ENCODE data around the gene PEMT. TPM values are rescaled to one million over a fixed set of nuclear protein-coding genes. Genes with fewer than 3 reads are reported as not detected.
A peak's percentile ranks its signal among the peaks of the same experiment; 100 is the strongest.

The PEMT gene
- total and polyA plus RNA-seq, 2 donors from 2014 or later = 36.8 to 52.1 TPM

GRCh38 chr17:17605729-17606088 lies 14.2 kb upstream of the PEMT start:
- H3K9me3 ChIP-seq (ENCODE audit: control insufficient read depth in 2 of 3, insufficient read depth in 1 of 3, low read length in 3 of 3) = no peaks in the 10 kb centered on the region
- H3K4me3 ChIP-seq (ENCODE audit: low read length in 3 of 3) = no peak overlapping the region
- no peaks in the 10 kb centered on the region for H3K4me1 ChIP-seq (ENCODE audit: control insufficient read depth in 2 of 3, insufficient read depth in 2 of 3, low read depth in 1 of 3, low read length in 3 of 3)
- FAIRE-seq (no peak), DNase-seq (no peak)
- no peaks in the 10 kb centered on the region for H3K36me3 ChIP-seq (ENCODE audit: control insufficient read depth in 2 of 3, insufficient read depth in 3 of 3, low read length in 3 of 3)
- no peaks in the 10 kb centered on the region for H3K27me3 ChIP-seq (ENCODE audit: control insufficient read depth, insufficient read depth, low read length)
- no peak overlapping the region for H3K27ac ChIP-seq (ENCODE audit: low read depth in 2 of 2, low read length in 2 of 2)
- intact Hi-C loops (cut with DNase I) = no loop called here
- H3K9ac ChIP-seq (ENCODE audit: low read length in 3 of 3) = no peak overlapping the region
- TF ChIP-seq, protein P1, sequence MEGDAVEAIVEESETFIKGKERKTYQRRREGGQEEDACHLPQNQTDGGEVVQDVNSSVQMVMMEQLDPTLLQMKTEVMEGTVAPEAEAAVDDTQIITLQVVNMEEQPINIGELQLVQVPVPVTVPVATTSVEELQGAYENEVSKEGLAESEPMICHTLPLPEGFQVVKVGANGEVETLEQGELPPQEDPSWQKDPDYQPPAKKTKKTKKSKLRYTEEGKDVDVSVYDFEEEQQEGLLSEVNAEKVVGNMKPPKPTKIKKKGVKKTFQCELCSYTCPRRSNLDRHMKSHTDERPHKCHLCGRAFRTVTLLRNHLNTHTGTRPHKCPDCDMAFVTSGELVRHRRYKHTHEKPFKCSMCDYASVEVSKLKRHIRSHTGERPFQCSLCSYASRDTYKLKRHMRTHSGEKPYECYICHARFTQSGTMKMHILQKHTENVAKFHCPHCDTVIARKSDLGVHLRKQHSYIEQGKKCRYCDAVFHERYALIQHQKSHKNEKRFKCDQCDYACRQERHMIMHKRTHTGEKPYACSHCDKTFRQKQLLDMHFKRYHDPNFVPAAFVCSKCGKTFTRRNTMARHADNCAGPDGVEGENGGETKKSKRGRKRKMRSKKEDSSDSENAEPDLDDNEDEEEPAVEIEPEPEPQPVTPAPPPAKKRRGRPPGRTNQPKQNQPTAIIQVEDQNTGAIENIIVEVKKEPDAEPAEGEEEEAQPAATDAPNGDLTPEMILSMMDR (IDR thresholded peaks at IDR 0.05; ENCODE audit: borderline replicate concordance, extremely low read depth, insufficient read depth) = no peak

DNA sequence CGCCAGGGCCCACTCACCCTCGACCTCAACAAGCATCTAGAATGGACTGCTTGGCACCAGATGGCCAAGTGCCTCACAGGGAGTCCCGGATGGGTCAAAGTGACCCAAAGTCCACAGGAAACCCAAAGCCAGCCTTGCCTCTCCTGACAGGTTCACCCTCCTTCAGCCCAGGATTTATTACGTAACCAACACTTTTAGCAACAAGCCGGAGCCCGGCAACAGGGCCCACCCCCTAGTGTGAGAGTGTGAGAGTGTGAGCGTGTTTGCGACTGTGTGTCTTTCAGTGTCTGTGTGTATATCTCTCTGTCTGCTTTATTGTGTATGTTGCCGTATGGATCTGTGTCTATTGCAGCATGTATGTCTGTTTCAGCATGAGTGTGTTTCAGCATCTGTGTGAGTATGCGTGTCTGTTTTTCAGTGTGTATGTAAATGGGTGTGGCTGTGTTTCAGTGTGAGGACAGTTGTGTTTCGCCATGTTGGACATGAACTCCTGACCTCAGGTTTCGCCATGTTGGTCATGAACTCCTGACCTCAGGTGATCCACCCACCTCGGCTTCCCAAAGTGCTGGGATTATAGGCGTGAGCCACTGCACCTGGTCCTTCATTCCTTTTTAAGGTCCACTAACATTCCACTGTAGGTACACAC lies 13.7 kb upstream of the PEMT start:
- DNase-seq = peak in 2 of 5 donors; percentile 32 to 33
- Histone ChIP-seq H3K27me3 (ENCODE audit: control insufficient read depth, insufficient read depth, low read length) (no peaks in the 10 kb centered on the region), H3K27ac (ENCODE audit: low read depth in 2 of 2, low read length in 2 of 2) (no peak overlapping the region), H3K9me3 (ENCODE audit: control insufficient read depth in 2 of 3, insufficient read depth in 1 of 3, low read length in 3 of 3) (no peaks in the 10 kb centered on the region), H3K36me3 (ENCODE audit: control insufficient read depth in 2 of 3, insufficient read depth in 3 of 3, low read length in 3 of 3) (no peaks in the 10 kb centered on the region), H3K4me1 (ENCODE audit: control insufficient read depth in 2 of 3, insufficient read depth in 2 of 3, low read depth in 1 of 3, low read length in 3 of 3) (no peaks in the 10 kb centered on the region), H3K4me3 (ENCODE audit: low read length in 3 of 3) (no peak overlapping the region), H3K9ac (ENCODE audit: low read length in 3 of 3) (no peak overlapping the region)
- intact Hi-C loops (cut with DNase I) = no loop called here
- TF ChIP-seq, protein P1 (IDR thresholded peaks at IDR 0.05; ENCODE audit: borderline replicate concordance, extremely low read depth, insufficient read depth) = no peak
- FAIRE-seq = no peak

- TF ChIP-seq, protein P1 (IDR thresholded peaks at IDR 0.05; ENCODE audit: borderline replicate concordance, extremely low read depth, insufficient read depth) = no peak
- intact Hi-C loops (cut with DNase I) = no loop called here
Measured at GRCh38 chr17:17603895-17604225, 12.4 kb upstream of the PEMT start.

More at GRCh38 chr17:17603895-17604225, 12.4 kb upstream of the PEMT start:
- no peaks in the 10 kb centered on the region for H3K4me1 ChIP-seq (ENCODE audit: control insufficient read depth in 2 of 3, insufficient read depth in 2 of 3, low read depth in 1 of 3, low read length in 3 of 3)
- no peak overlapping the region for H3K4me3 ChIP-seq (ENCODE audit: low read length in 3 of 3)
- FAIRE-seq (no peak), DNase-seq (no peak)
- no peak overlapping the region for H3K9ac ChIP-seq (ENCODE audit: low read length in 3 of 3)
- H3K9me3 ChIP-seq (ENCODE audit: control insufficient read depth in 2 of 3, insufficient read depth in 1 of 3, low read length in 3 of 3) = no peaks in the 10 kb centered on the region
- no peaks in the 10 kb centered on the region for H3K27me3 ChIP-seq (ENCODE audit: control insufficient read depth, insufficient read depth, low read length)
- H3K36me3 ChIP-seq (ENCODE audit: control insufficient read depth in 2 of 3, insufficient read depth in 3 of 3, low read length in 3 of 3) = no peaks in the 10 kb centered on the region
- no peak overlapping the region for H3K27ac ChIP-seq (ENCODE audit: low read depth in 2 of 2, low read length in 2 of 2)

All from kidney (tissue), 14 donors.